Loucy (cell line): ENCODE measurements around the gene OSBPL9.

Experiments used
- CTCF ChIP-seq: fragments of 200-600 bp; sonication (generic); conservative IDR thresholded peaks from 2 replicates; pipeline ENCODE4 v1.5.1; 2014; ENCODE audit warnings: mild to moderate bottlenecking, antibody characterized with exemption, low read length
- EZH2phosphoT487 ChIP-seq: fragments of 200-600 bp; IDR thresholded peaks from 2 replicates; pipeline ENCODE4 v1.6.1; 2018; ENCODE audit warnings: antibody characterized with exemption, mild to moderate bottlenecking, moderate library complexity, borderline replicate concordance

DNA sequence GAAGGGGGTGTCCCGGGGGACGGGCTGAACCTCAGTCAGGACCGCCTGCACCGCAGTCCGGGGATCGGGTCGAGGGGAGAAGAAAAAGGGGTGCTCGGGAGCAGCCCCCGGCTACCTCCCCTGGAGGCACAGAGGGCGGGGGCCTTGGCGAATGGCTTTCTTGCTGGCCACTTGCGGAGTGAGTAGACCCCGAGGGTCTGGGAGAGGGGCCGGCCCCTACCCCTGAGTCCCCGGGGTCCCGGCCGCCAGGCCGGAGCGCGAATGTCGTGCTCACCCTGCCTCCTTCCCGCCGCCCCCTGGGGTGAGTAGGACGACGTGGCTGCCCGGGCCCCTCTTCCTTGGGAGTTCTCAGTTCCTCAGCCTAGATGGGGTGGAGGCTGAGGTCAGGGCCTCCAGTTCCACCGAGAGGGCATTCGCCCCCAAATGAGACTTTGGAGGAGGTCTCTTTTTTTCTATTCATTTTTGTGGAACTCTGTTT, 113.0 kb downstream of the OSBPL9 start:
- no peak for TF ChIP-seq CTCF
- TF ChIP-seq EZH2phosphoT487: no peak
